OCI-LY1 (cell line): ENCODE results near the gene OR10D3.

Experiments
- H2AFZ ChIP-seq: fragments of 200-600 bp; sonication (generic), shearing (Covaris generic); 2 replicates; pipeline ENCODE4 v1.6.0; 2014; ENCODE audit warnings: antibody characterized with exemption, mild to moderate bottlenecking, low read length
- H3F3A ChIP-seq: fragments of 200-600 bp; sonication (generic), shearing (Covaris generic); 2 replicates; pipeline ENCODE4 v1.6.0; 2014; ENCODE audit warnings: mild to moderate bottlenecking, antibody characterized with exemption, low read length, moderate library complexity; ENCODE audit not compliant: insufficient read depth
- H3K27ac ChIP-seq: fragments of 200-600 bp; sonication (generic); 2 replicates; pipeline ENCODE4 v1.5.1; 2014; ENCODE audit warnings: low read length, mixed run types, mild to moderate bottlenecking, low read depth; ENCODE audit not compliant: poor library complexity, severe bottlenecking
- H3K27me3 ChIP-seq: fragments of 200-600 bp; sonication (generic); 2 replicates; pipeline ENCODE4 v1.6.0; 2014; ENCODE audit warnings: antibody characterized with exemption, mild to moderate bottlenecking, low read length, moderate library complexity; ENCODE audit not compliant: insufficient read depth
- H3K36me3 ChIP-seq: fragments of 200-600 bp; sonication (generic); 2 replicates; pipeline ENCODE4 v1.6.1; 2014; ENCODE audit warnings: mild to moderate bottlenecking, antibody characterized with exemption, low read length, moderate library complexity, mixed read lengths; ENCODE audit not compliant: insufficient read depth
- H3K4me1 ChIP-seq: fragments of 200-600 bp; sonication (generic); 2 replicates; pipeline ENCODE4 v1.5.1; 2014; ENCODE audit warnings: mild to moderate bottlenecking, low read length, moderate library complexity; ENCODE audit not compliant: insufficient read depth, severe bottlenecking
- H3K4me2 ChIP-seq: fragments of 200-600 bp; sonication (generic), shearing (Covaris generic); 2 replicates; pipeline ENCODE4 v1.6.1; 2014; ENCODE audit warnings: low read length
- H3K4me3 ChIP-seq: fragments of 200-600 bp; sonication (generic); 2 replicates; pipeline ENCODE4 v1.5.1; 2014; ENCODE audit warnings: low read length, low read depth, mild to moderate bottlenecking, mixed read lengths; ENCODE audit not compliant: poor library complexity, severe bottlenecking
- H3K79me2 ChIP-seq: fragments of 200-600 bp; shearing (Covaris generic); 2 replicates; pipeline ENCODE4 v1.6.1; 2016; ENCODE audit warnings: mixed run types, low read length, mixed read lengths; ENCODE audit not compliant: insufficient read depth
- H3K9ac ChIP-seq: fragments of 200-600 bp; sonication (generic), shearing (Covaris generic); 2 replicates; pipeline ENCODE4 v1.6.1; 2014; ENCODE audit warnings: mild to moderate bottlenecking, low read length, mixed read lengths
- H3K9me2 ChIP-seq: fragments of 200-600 bp; sonication (generic), shearing (Covaris generic); 2 replicates; pipeline ENCODE4 v1.6.1; 2014; ENCODE audit warnings: low read depth, mild to moderate bottlenecking, low read length, mixed read lengths
- H3K9me3 ChIP-seq: fragments of 200-600 bp; shearing (Covaris generic); 2 replicates; pipeline ENCODE4 v1.6.1; 2014; ENCODE audit warnings: low read length, mixed read lengths
- H4K20me1 ChIP-seq: fragments of 200-600 bp; sonication (generic), shearing (Covaris generic); 2 replicates; pipeline ENCODE4 v1.6.0; 2016; ENCODE audit warnings: mild to moderate bottlenecking, low read length; ENCODE audit not compliant: insufficient read depth
- EZH2 ChIP-seq: fragments of 200-600 bp; sonication (generic), shearing (Covaris generic); IDR thresholded peaks from 2 replicates; pipeline ENCODE4 v1.8.0; 2017; ENCODE audit warnings: borderline replicate concordance, mixed run types, mild to moderate bottlenecking, antibody characterized with exemption, low read length, moderate library complexity, mixed read lengths
- TF ChIP-seq, protein P1 (sequence below): fragments of 200-600 bp; sonication (generic), shearing (Covaris generic); IDR thresholded peaks from 2 replicates; pipeline ENCODE4 v1.5.1; 2017; ENCODE audit warnings: mild to moderate bottlenecking, antibody characterized with exemption, low read length, moderate library complexity, mixed read lengths

Gene OR10D3

GRCh38 chr11:124210421-124210820 lies 27.3 kb downstream of the OR10D3 start:
- Histone ChIP-seq H3K4me2 (no peak overlapping the region), H3K4me1 (no peaks in the 10 kb centered on the region), H4K20me1 (no peaks in the 10 kb centered on the region), H3K79me2 (no peaks in the 10 kb centered on the region), H3K36me3 (no peaks in the 10 kb centered on the region), H3K27ac (no peak overlapping the region), H3K9me3 (no peaks in the 10 kb centered on the region), H3K4me3 (no peak overlapping the region), H3K9ac (no peak overlapping the region), H3K9me2 (no peaks in the 10 kb centered on the region), H2AFZ (no peak overlapping the region), H3K27me3 (no peaks in the 10 kb centered on the region), H3F3A (no peaks in the 10 kb centered on the region)
- TF ChIP-seq, protein P1, sequence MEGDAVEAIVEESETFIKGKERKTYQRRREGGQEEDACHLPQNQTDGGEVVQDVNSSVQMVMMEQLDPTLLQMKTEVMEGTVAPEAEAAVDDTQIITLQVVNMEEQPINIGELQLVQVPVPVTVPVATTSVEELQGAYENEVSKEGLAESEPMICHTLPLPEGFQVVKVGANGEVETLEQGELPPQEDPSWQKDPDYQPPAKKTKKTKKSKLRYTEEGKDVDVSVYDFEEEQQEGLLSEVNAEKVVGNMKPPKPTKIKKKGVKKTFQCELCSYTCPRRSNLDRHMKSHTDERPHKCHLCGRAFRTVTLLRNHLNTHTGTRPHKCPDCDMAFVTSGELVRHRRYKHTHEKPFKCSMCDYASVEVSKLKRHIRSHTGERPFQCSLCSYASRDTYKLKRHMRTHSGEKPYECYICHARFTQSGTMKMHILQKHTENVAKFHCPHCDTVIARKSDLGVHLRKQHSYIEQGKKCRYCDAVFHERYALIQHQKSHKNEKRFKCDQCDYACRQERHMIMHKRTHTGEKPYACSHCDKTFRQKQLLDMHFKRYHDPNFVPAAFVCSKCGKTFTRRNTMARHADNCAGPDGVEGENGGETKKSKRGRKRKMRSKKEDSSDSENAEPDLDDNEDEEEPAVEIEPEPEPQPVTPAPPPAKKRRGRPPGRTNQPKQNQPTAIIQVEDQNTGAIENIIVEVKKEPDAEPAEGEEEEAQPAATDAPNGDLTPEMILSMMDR = no peak
- TF ChIP-seq EZH2 = no peak

DNA sequence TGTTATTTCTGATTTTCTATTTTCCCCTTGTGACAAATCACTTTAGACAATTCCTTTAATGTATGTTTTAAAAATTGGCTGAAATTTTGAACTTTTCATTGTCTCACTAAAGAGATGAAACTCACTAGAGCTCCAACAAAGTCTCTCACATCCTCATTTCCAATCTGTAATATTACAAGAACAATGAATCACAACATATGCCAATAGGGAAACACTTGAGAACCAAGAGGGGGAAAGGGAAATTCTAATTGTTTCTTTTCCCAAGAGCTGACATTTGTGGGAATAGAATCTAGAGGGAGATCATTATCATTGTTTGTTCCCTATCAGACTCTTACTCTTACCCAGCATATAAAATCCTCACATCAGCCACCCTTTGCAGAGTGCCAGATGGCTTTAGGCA lies 28.2 kb downstream of the OR10D3 start:
- Histone ChIP-seq H3K4me2 (no peak overlapping the region), H3K27me3 (no peaks in the 10 kb centered on the region), H3F3A (no peaks in the 10 kb centered on the region), H3K79me2 (no peaks in the 10 kb centered on the region), H3K9me3 (no peaks in the 10 kb centered on the region), H3K9ac (no peak overlapping the region), H4K20me1 (no peaks in the 10 kb centered on the region), H3K9me2 (no peaks in the 10 kb centered on the region), H2AFZ (no peak overlapping the region), H3K4me1 (no peaks in the 10 kb centered on the region), H3K36me3 (no peaks in the 10 kb centered on the region), H3K4me3 (no peak overlapping the region), H3K27ac (no peak overlapping the region)
- TF ChIP-seq EZH2 = no peak
- TF ChIP-seq, protein P1 = no peak

- H3K4me1 ChIP-seq = no peaks in the 10 kb centered on the region
- no peaks in the 10 kb centered on the region for H3K9me2 ChIP-seq
- no peaks in the 10 kb centered on the region for H3F3A ChIP-seq
- H3K9me3 ChIP-seq = no peaks in the 10 kb centered on the region
- H3K9ac ChIP-seq = no peak overlapping the region
- H3K27ac ChIP-seq = no peak overlapping the region
- no peak overlapping the region for H3K4me3 ChIP-seq
- H4K20me1 ChIP-seq = no peaks in the 10 kb centered on the region
- no peak overlapping the region for H2AFZ ChIP-seq
- no peaks in the 10 kb centered on the region for H3K79me2 ChIP-seq
- H3K36me3 ChIP-seq = no peaks in the 10 kb centered on the region
- TF ChIP-seq, protein P1 = no peak
- no peak for TF ChIP-seq EZH2
- no peak overlapping the region for H3K4me2 ChIP-seq
- no peaks in the 10 kb centered on the region for H3K27me3 ChIP-seq
Measured at GRCh38 chr11:124214027-124214426, 30.9 kb downstream of the OR10D3 start.
